Measurements from ENCODE around the gene PPP1R1B. TPM values are rescaled to one million over a fixed set of nuclear protein-coding genes. Genes with fewer than 3 reads are reported as not detected.

PPP1R1B gene
- total and polyA plus RNA-seq, 9 of the 15 experiments (the other 6 are each of a cell fraction or from before 2014, with no cell fraction given) = 0.07 to 0.18 (median 0.10) TPM; not detected in 4

GRCh38 chr17:39667945-39668924 is 41.5 kb downstream of the PPP1R1B start, which contains the start of gene PNMT (continued):
- no peak for TF ChIP-seq SIRT6 (IDR thresholded peaks at IDR 0.05; ENCODE audit: low read depth, low read length)
- 0 out of 2 replicates have a peak, but pooled peaks have one; percentile 17 for TF ChIP-seq PHB2 (IDR thresholded peaks at IDR 0.05; ENCODE audit: low read depth)
- TF ChIP-seq ZNF274 (IDR thresholded peaks at IDR 0.05; ENCODE audit: borderline replicate concordance, low read depth, low read length) = no peak
- no peak for TF ChIP-seq ID3 (CRISPR knock-in tag; IDR thresholded peaks at IDR 0.05)
- peak; percentile 83 for TF ChIP-seq ID3 (tag; IDR thresholded peaks at IDR 0.05)
- no peak for TF ChIP-seq CGGBP1 (CRISPR knock-in tag; IDR thresholded peaks at IDR 0.05)
- TF ChIP-seq ZNF609 (CRISPR knock-in tag; IDR thresholded peaks at IDR 0.05; ENCODE audit: borderline replicate concordance) = no peak; the same call in 1 of the 2 replicates
- no peak for TF ChIP-seq POLR2B (IDR thresholded peaks at IDR 0.05; ENCODE audit: low read depth, partially characterized antibody)
- TF ChIP-seq SMARCA4 (IDR thresholded peaks at IDR 0.05) = no peak
- TF ChIP-seq KAT7 (CRISPR knock-in tag; IDR thresholded peaks at IDR 0.05; ENCODE audit: borderline replicate concordance) = no peak
- no peak for TF ChIP-seq YBX1 (IDR thresholded peaks at IDR 0.05)
- no peak for TF ChIP-seq TCFL5 (CRISPR knock-in tag; conservative IDR thresholded peaks at IDR 0.05)
- no peak for TF ChIP-seq KDM4B (IDR thresholded peaks at IDR 0.05; ENCODE audit: borderline replicate concordance in 2 of 2, low read depth in 1 of 2)
- TF ChIP-seq NCOA1 (IDR thresholded peaks at IDR 0.05; ENCODE audit: low read depth) = no peak
- TF ChIP-seq, protein P1, sequence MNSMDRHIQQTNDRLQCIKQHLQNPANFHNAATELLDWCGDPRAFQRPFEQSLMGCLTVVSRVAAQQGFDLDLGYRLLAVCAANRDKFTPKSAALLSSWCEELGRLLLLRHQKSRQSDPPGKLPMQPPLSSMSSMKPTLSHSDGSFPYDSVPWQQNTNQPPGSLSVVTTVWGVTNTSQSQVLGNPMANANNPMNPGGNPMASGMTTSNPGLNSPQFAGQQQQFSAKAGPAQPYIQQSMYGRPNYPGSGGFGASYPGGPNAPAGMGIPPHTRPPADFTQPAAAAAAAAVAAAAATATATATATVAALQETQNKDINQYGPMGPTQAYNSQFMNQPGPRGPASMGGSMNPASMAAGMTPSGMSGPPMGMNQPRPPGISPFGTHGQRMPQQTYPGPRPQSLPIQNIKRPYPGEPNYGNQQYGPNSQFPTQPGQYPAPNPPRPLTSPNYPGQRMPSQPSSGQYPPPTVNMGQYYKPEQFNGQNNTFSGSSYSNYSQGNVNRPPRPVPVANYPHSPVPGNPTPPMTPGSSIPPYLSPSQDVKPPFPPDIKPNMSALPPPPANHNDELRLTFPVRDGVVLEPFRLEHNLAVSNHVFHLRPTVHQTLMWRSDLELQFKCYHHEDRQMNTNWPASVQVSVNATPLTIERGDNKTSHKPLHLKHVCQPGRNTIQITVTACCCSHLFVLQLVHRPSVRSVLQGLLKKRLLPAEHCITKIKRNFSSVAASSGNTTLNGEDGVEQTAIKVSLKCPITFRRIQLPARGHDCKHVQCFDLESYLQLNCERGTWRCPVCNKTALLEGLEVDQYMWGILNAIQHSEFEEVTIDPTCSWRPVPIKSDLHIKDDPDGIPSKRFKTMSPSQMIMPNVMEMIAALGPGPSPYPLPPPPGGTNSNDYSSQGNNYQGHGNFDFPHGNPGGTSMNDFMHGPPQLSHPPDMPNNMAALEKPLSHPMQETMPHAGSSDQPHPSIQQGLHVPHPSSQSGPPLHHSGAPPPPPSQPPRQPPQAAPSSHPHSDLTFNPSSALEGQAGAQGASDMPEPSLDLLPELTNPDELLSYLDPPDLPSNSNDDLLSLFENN (IDR thresholded peaks at IDR 0.05; ENCODE audit: low read depth in 2 of 2, low read length in 2 of 2) = no peak
- no peak for TF ChIP-seq PHTF2 (CRISPR knock-in tag; IDR thresholded peaks at IDR 0.05)
- no peak for TF ChIP-seq NCOA6 (IDR thresholded peaks at IDR 0.05)
- no peak for TF ChIP-seq ILK (tag; IDR thresholded peaks at IDR 0.05; ENCODE audit: borderline replicate concordance, low read depth)
- no peak for TF ChIP-seq TAF7 (tag; IDR thresholded peaks at IDR 0.05)
